ENCODE measurements around the gene TUBB. TPM values are rescaled to one million over a fixed set of nuclear protein-coding genes. Genes with fewer than 3 reads are reported as not detected.

The TUBB gene
- total RNA-seq, 1 experiment from 2014 or later: 1,719 TPM

DNA sequence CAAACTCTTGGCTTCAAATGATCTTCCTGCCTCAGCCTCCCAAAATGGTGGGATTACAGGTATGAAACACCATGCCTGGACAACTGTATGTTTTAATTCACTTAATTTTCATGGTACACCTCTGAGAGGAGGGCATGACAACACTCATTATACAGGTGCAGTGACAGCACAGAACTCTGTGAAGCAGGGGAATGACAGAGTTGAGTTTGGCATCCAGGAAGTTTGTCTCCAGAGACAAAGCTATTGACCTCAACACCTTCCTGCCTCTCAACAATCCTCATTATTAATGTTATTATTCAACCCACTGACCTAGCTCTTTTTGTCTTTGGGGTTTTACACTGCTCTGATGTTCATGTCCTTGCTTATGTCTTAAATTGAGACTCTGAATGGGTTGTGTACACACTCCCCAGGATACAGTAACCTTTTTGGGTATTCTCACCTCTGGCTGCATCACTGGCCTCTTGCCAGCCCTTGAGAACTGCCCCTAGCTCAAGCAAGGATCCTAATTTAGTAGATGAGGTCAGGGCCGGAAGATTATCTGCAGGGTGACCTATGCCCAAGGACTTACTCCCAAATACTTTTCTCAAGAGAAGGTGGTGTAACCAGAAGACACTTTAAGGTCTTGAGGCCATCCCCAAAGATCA is 37.2 kb downstream of the TUBB start:
- Histone ChIP-seq H3K14ac (ENCODE audit: insufficient read depth, low read length) (no peak overlapping the region), H3K79me2 (ENCODE audit: insufficient read depth, low read length) (no peaks in the 10 kb centered on the region), H2BK5ac (ENCODE audit: insufficient read length, low read length) (no peak overlapping the region), H3K18ac (ENCODE audit: insufficient read length, low read depth, low read length) (no peak overlapping the region), H2AFZ (ENCODE audit: low read length) (no peak overlapping the region), H3K23ac (ENCODE audit: insufficient read length, low read depth, low read length) (no peak overlapping the region), H3K4ac (ENCODE audit: low read depth, low read length) (no peak overlapping the region), H4K8ac (replicated peaks; ENCODE audit: insufficient read length, low read depth, low read length) (no peak overlapping the region), H2AK5ac (ENCODE audit: insufficient read length, low read length) (no peak overlapping the region), H3K9ac (ENCODE audit: extremely low read depth, insufficient read length, low read length) (no peak overlapping the region), H3K56ac (ENCODE audit: insufficient read length, low read depth, low read length) (no peak overlapping the region), H3K4me1 (ENCODE audit: insufficient read depth, low read length) (peaks cover 2% of the 10 kb centered on the region; the same call in 1 of the 2 replicates), H2BK15ac (ENCODE audit: low read depth, low read length) (no peak overlapping the region), H3K27ac (ENCODE audit: insufficient read length, low read depth, low read length) (no peak overlapping the region), H3T11ph (ENCODE audit: low read length) (no peak overlapping the region), H2BK20ac (ENCODE audit: low read depth, low read length, poor library complexity, severe bottlenecking) (no peak overlapping the region), H3K27me3 (ENCODE audit: insufficient read depth, low read length) (no peaks in the 10 kb centered on the region), H4K91ac (ENCODE audit: insufficient read length, low read depth, low read length) (no peak overlapping the region), H3K9me3 (ENCODE audit: control insufficient read depth, low read depth, low read length) (no peaks in the 10 kb centered on the region), H3K79me1 (ENCODE audit: insufficient read depth, low read depth, low read length, poor library complexity, severe bottlenecking) (no peaks in the 10 kb centered on the region), H4K5ac (ENCODE audit: insufficient read length, low read depth, low read length) (no peak overlapping the region), H2BK120ac (ENCODE audit: low read depth, low read length, poor library complexity, severe bottlenecking) (no peak overlapping the region), H4K20me1 (ENCODE audit: control insufficient read depth, insufficient read depth, insufficient read length) (no peaks in the 10 kb centered on the region), H3K4me2 (ENCODE audit: insufficient read depth, insufficient read length, low read length) (no peak overlapping the region), H2BK12ac (ENCODE audit: insufficient read length, low read depth, low read length) (no peak overlapping the region), H3K23me2 (ENCODE audit: insufficient read length, low read depth, low read length, poor library complexity, severe bottlenecking) (no peaks in the 10 kb centered on the region)
- TF ChIP-seq, protein P1, sequence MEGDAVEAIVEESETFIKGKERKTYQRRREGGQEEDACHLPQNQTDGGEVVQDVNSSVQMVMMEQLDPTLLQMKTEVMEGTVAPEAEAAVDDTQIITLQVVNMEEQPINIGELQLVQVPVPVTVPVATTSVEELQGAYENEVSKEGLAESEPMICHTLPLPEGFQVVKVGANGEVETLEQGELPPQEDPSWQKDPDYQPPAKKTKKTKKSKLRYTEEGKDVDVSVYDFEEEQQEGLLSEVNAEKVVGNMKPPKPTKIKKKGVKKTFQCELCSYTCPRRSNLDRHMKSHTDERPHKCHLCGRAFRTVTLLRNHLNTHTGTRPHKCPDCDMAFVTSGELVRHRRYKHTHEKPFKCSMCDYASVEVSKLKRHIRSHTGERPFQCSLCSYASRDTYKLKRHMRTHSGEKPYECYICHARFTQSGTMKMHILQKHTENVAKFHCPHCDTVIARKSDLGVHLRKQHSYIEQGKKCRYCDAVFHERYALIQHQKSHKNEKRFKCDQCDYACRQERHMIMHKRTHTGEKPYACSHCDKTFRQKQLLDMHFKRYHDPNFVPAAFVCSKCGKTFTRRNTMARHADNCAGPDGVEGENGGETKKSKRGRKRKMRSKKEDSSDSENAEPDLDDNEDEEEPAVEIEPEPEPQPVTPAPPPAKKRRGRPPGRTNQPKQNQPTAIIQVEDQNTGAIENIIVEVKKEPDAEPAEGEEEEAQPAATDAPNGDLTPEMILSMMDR (conservative IDR thresholded peaks at IDR 0.05): no peak
- peaks cover 16 to 31% of the 10 kb centered on the region in 2 experiments for H3K4me1 Mint-ChIP-seq
- H3K27me3 Mint-ChIP-seq (ENCODE audit: low read depth): no peaks in the 10 kb centered on the region
- no peaks in the 10 kb centered on the region; a peak in 1 of 7 replicates for H3K36me3 Mint-ChIP-seq (ENCODE audit: insufficient read depth in 1 of 3, low read depth in 3 of 3)
- no peak overlapping the region; a peak in 1 of 7 replicates for H3K27ac Mint-ChIP-seq
- no peaks in the 10 kb centered on the region for H3K9me3 Mint-ChIP-seq
- no CpG with 5 or more reads among the region's 1 CpG for WGBS (ENCODE audit: extremely low coverage, insufficient read length, low lambda C conversion rate)
- H3K4me3 Mint-ChIP-seq: no peak overlapping the region
- no peak for DNase-seq
